Hepatocyte (in vitro differentiated cells): ENCODE data around the gene DSTYK. TPM values are rescaled to one million over a fixed set of nuclear protein-coding genes. Genes with fewer than 3 reads are reported as not detected.
A peak's percentile ranks its signal among the peaks of the same experiment; 100 is the strongest.

Experiments
- DNase-seq: peaks from one replicate; pipeline ENCODE4 v3.0.0-alpha.2; 2016; ENCODE audit warnings: low spot score
- H2AFZ ChIP-seq: fragments of 200-600 bp; sonication (generic); 2 replicates; pipeline ENCODE4 v1.6.0; 2016; ENCODE audit warnings: antibody characterized with exemption, mild to moderate bottlenecking
- H3K27ac ChIP-seq: fragments of 200-600 bp; sonication (generic); 2 replicates; pipeline ENCODE4 v1.5.1; 2016; ENCODE audit warnings: mild to moderate bottlenecking
- H3K27me3 ChIP-seq: fragments of 200-600 bp; sonication (generic); 2 replicates; pipeline ENCODE4 v1.6.1; 2016
- H3K36me3 ChIP-seq: fragments of 200-600 bp; sonication (generic); replicated peaks from 2 replicates; pipeline ENCODE4 v1.5.1; 2016; ENCODE audit warnings: low read depth; ENCODE audit not compliant: insufficient read depth
- H3K4me1 ChIP-seq: fragments of 200-600 bp; sonication (generic); 2 replicates; pipeline ENCODE4 v1.5.1; 2016; ENCODE audit warnings: mild to moderate bottlenecking, moderate library complexity; ENCODE audit not compliant: insufficient read depth
- H3K4me2 ChIP-seq: fragments of 200-600 bp; sonication (generic); 2 replicates; pipeline ENCODE4 v1.6.0; 2016
- H3K4me3 ChIP-seq: fragments of 200-600 bp; sonication (generic); 2 replicates; pipeline ENCODE4 v1.5.1; 2016; ENCODE audit warnings: mild to moderate bottlenecking
- H3K79me2 ChIP-seq: fragments of 200-600 bp; sonication (generic); 2 replicates; pipeline ENCODE4 v1.6.0; 2017; ENCODE audit warnings: mild to moderate bottlenecking
- H3K9me2 ChIP-seq: fragments of 200-600 bp; sonication (generic); replicated peaks from 2 replicates; pipeline ENCODE4 v1.6.0; 2017; ENCODE audit warnings: mild to moderate bottlenecking; ENCODE audit not compliant: insufficient read depth
- H3K9me3 ChIP-seq: fragments of 200-600 bp; sonication (generic); 2 replicates; pipeline ENCODE4 v1.5.1; 2016; ENCODE audit warnings: low read depth, mild to moderate bottlenecking
- H4K20me1 ChIP-seq: fragments of 200-600 bp; sonication (generic); 2 replicates; pipeline ENCODE4 v1.6.0; 2016; ENCODE audit warnings: mild to moderate bottlenecking; ENCODE audit not compliant: insufficient read depth, poor library complexity, severe bottlenecking
- CTCF ChIP-seq: fragments of 200-600 bp; sonication (generic); IDR thresholded peaks from 2 replicates; pipeline ENCODE4 v1.5.1; 2016; ENCODE audit warnings: antibody characterized with exemption, mild to moderate bottlenecking; ENCODE audit not compliant: poor library complexity
- EZH2 ChIP-seq: fragments of 200-600 bp; sonication (generic); IDR thresholded peaks from 2 replicates; pipeline ENCODE4 v1.6.1; 2016; ENCODE audit warnings: antibody characterized with exemption, mild to moderate bottlenecking, borderline replicate concordance
- EZH2phosphoT487 ChIP-seq: fragments of 200-600 bp; sonication (generic); IDR thresholded peaks from one replicate; pipeline ENCODE4 v1.6.1; 2018; ENCODE audit warnings: antibody characterized with exemption, mild to moderate bottlenecking, low read depth, moderate library complexity; ENCODE audit not compliant: unreplicated experiment, severe bottlenecking
- WGBS: methylation state at CpG from one replicate; pipeline ENCODE4 v1.1.6; 2016; ENCODE audit warnings: low lambda C conversion rate; ENCODE audit errors: missing lambda C conversion rate; 5-methylcytosine and 5-hydroxymethylcytosine counted together
- polyA plus RNA-seq: library from polyadenylated mRNA; unstranded; fragments of >200 nt; fragmentation: Nextera tagmentation; extraction: Ambion mirVana; gene quantifications from 2 replicates; pipeline ENCODE4 v1.2.1, GENCODE V29; 2016
- total RNA-seq: library from RNA; depleted of rRNA; stranded (reverse); fragments of >200 nt; gene quantifications from 2 replicates; pipeline ENCODE4 v1.2.3, GENCODE V29; 2014

The DSTYK gene
- total and polyA plus RNA-seq, 2 experiments from 2014 or later = 7.7 to 11.0 TPM

DNA sequence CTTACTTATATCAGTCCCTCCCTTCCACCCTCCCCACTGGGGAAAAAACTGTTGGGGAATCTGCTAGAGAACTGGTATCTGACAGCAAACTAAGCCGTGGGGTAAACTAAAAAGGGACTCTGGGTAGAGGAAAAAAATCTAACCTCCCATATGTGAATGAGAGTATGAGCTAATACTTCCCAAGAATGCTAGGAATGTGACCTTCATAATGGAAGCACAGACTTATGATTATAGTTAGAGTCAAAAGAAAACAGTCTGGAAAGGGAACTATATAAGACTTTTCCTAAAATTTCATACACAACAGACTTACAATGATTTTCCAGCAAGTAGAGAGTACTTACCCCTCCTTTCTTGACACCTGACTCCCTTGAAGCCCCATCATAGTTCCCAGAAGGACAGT lies 66.8 kb downstream of the DSTYK start:
- Histone ChIP-seq H3K27me3 (no peaks in the 10 kb centered on the region), H2AFZ (no peak overlapping the region), H3K36me3 (no peaks in the 10 kb centered on the region), H3K4me3 (no peak overlapping the region), H3K9me3 (no peaks in the 10 kb centered on the region), H3K9me2 (no peaks in the 10 kb centered on the region), H3K79me2 (no peaks in the 10 kb centered on the region), H3K27ac (peak overlapping the region; percentile 31), H3K4me1 (peaks cover 20% of the 10 kb centered on the region), H4K20me1 (no peaks in the 10 kb centered on the region), H3K4me2 (no peak overlapping the region)
- TF ChIP-seq EZH2phosphoT487 (no peak), EZH2 (no peak), CTCF (no peak)
- 25% methylated on average over 1 of the region's 1 CpG for WGBS
- peak; percentile 19 for DNase-seq

DNA sequence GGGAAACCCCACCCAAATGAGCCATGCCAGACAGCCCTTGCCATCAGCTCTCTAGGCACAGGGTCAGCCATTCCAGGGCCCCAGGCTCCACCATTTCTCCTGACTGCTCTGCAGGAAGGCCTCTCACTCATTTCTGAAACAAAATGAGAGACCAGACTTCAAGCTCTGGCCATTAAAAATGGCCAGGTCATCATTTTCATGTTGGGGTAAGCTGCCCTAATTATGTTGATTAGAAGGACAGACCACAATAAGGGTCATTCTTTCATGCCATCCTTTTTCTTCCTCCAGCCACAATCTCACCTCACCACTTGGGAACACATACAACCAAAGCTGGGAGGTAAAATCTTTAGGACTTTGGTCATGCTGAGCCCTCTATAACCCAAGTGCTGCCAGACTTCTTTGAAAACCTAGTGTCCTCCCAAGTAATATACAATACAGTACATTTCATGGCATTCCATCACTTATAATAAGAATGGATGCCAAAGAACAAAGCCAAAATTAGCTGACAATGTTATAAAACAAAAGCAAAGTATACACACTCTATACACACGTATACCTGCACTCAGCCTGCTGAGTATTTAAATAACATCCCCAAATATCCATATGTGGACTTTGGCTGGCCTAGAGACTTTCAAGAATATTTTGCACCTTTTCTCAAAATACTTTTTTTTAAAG lies 67.3 kb downstream of the DSTYK start:
- Histone ChIP-seq H3K4me1 (peaks cover 20% of the 10 kb centered on the region), H3K9me2 (no peaks in the 10 kb centered on the region), H3K4me2 (no peak overlapping the region), H3K36me3 (no peaks in the 10 kb centered on the region), H3K79me2 (no peaks in the 10 kb centered on the region), H3K9me3 (no peaks in the 10 kb centered on the region), H3K27me3 (no peaks in the 10 kb centered on the region), H3K27ac (peak overlapping the region; percentile 31), H4K20me1 (no peaks in the 10 kb centered on the region), H3K4me3 (no peak overlapping the region), H2AFZ (no peak overlapping the region)
- TF ChIP-seq EZH2 (no peak), EZH2phosphoT487 (no peak), CTCF (no peak)
- 73% methylated on average over 1 of the region's 1 CpG for WGBS
- DNase-seq = no peak

- Histone ChIP-seq H3K27ac (peak overlapping the region; percentile 59), H3K4me2 (peak overlapping the region; percentile 68), H3K27me3 (no peaks in the 10 kb centered on the region), H3K36me3 (no peaks in the 10 kb centered on the region), H3K4me1 (peaks cover 20% of the 10 kb centered on the region), H2AFZ (no peak overlapping the region), H3K9me3 (no peaks in the 10 kb centered on the region), H4K20me1 (no peaks in the 10 kb centered on the region), H3K79me2 (no peaks in the 10 kb centered on the region), H3K4me3 (no peak overlapping the region), H3K9me2 (no peaks in the 10 kb centered on the region)
- WGBS = 21% methylated on average over 2 of the region's 2 CpGs
- no peak for DNase-seq
- TF ChIP-seq EZH2 = no peak
- TF ChIP-seq CTCF = no peak
- no peak for TF ChIP-seq EZH2phosphoT487
Measured at GRCh38 chr1:205142102-205142469, 69.4 kb downstream of the DSTYK start.
